K562 (cell line): Measurements from ENCODE around the gene ARL14EPL. TPM values are rescaled to one million over a fixed set of nuclear protein-coding genes. Genes with fewer than 3 reads are reported as not detected.

Experiments used
- ATAC-seq: fragments of 200-7000 bp; cut with Tn5 transposase; 3 replicates; pipeline ENCODE4 v1.9.1; 2020; ENCODE audit warnings: moderate library complexity
- BruUV-seq: library from RNA; stranded (reverse); fragments of 400-500 nt; replicated peaks from 2 replicates; lab custom pipeline; 2021; lab: Mats Ljungman, UMichigan
- CTCF ChIA-PET: fragments of 300-600 bp; formaldehyde crosslinking; extraction: SDS; loops from one replicate; lab custom pipeline; 2021; ENCODE audit warnings: low intra/inter-chr PET ratio; lab: Yijun Ruan, JAX
- POLR2A ChIA-PET: fragments of 300-600, 350-650 bp; sonication (Branson Sonifier 250); formaldehyde crosslinking; extraction: SDS; loops from one replicate; lab custom pipeline; 2021; ENCODE audit warnings: antibody characterized with exemption, inconsistent platforms; lab: Yijun Ruan, JAX
- DNase-seq, 4 experiments: peaks; one replicate each; pipeline versions ENCODE4 v3.0.0 to v3.0.0-alpha.2; 2011 to 2018; ENCODE audit warnings: low spot score in 3 of 4, mixed read lengths in 3 of 4; ENCODE audit errors: extremely low read depth in 1 of 4
- FAIRE-seq: peaks from 2 replicates; lab custom pipeline; 2011; peaks lifted over from hg19 to GRCh38; lab: Jason Lieb, UNC
- H2AFZ ChIP-seq: 2 replicates; pipeline ENCODE4 v1.6.0; 2011; ENCODE audit warnings: low read depth, low read length, control low read depth, inconsistent platforms
- H3K27ac ChIP-seq: fragments of 200-600 bp; 3 replicates; pipeline ENCODE4 v1.8.0; 2011; ENCODE audit warnings: low read depth, mild to moderate bottlenecking, control low read depth, inconsistent platforms, low read length, moderate library complexity, mixed read lengths; ENCODE audit errors: extremely low read depth
- H3K27me3 ChIP-seq, 2 experiments: fragments of 300-600 bp in 1 of 2; 2 replicates in 1 of 2; 3 replicates in 1 of 2; pipeline versions ENCODE4 v1.6.0 to v1.8.0; 2011; ENCODE audit warnings: inconsistent platforms in 2 of 2, low read length in 2 of 2, mild to moderate bottlenecking in 1 of 2, mixed read lengths in 1 of 2, moderate library complexity in 1 of 2; ENCODE audit not compliant: control insufficient read depth in 2 of 2, insufficient read depth in 2 of 2
- H3K36me3 ChIP-seq: fragments of 300-600 bp; 3 replicates; pipeline ENCODE4 v1.8.0; 2011; ENCODE audit warnings: mild to moderate bottlenecking, low read length, inconsistent platforms; ENCODE audit not compliant: control insufficient read depth, insufficient read depth
- H3K4me1 ChIP-seq, 2 experiments: fragments of 200-600 bp in 1 of 2; replicated peaks in 1 of 2; 2 replicates in 1 of 2; 3 replicates in 1 of 2; pipeline versions ENCODE4 v1.5.1 to v1.8.0; 2011; ENCODE audit warnings: inconsistent platforms in 2 of 2, low read length in 2 of 2, mild to moderate bottlenecking in 1 of 2, mixed read lengths in 1 of 2, moderate library complexity in 1 of 2; ENCODE audit not compliant: control insufficient read depth in 2 of 2, insufficient read depth in 2 of 2
- H3K4me2 ChIP-seq: 2 replicates; pipeline ENCODE4 v1.6.1; 2011; ENCODE audit warnings: low read length, control low read depth, inconsistent platforms, mixed read lengths; ENCODE audit not compliant: insufficient read depth
- H3K4me3 ChIP-seq: fragments of 200-600 bp; sonication (generic), shearing (Covaris generic); 2 replicates; pipeline ENCODE4 v1.5.1; 2016; ENCODE audit warnings: control low read depth, inconsistent platforms
- H3K79me2 ChIP-seq: fragments of 200-600 bp; 3 replicates; pipeline ENCODE4 v1.8.0; 2011; ENCODE audit warnings: low read length, inconsistent platforms; ENCODE audit not compliant: control insufficient read depth, insufficient read depth
- H3K9ac ChIP-seq, 2 experiments: 2 replicates each; pipeline versions ENCODE4 v1.6.0 to v1.6.1; 2011; ENCODE audit warnings: low read depth in 2 of 2, low read length in 2 of 2, control low read depth in 1 of 2, inconsistent platforms in 1 of 2, mild to moderate bottlenecking in 1 of 2, mixed read lengths in 1 of 2; ENCODE audit not compliant: insufficient read depth in 1 of 2
- H3K9me1 ChIP-seq: one replicate; pipeline ENCODE4 v1.6.0; 2011; ENCODE audit warnings: inconsistent platforms, mild to moderate bottlenecking, low read length, moderate library complexity; ENCODE audit not compliant: control insufficient read depth, insufficient read depth
- H3K9me3 ChIP-seq: replicated peaks from 2 replicates; pipeline ENCODE4 v1.5.1; 2011; ENCODE audit warnings: low read depth, low read length, inconsistent platforms; ENCODE audit not compliant: control insufficient read depth, insufficient read depth
- H4K20me1 ChIP-seq: replicated peaks from 2 replicates; pipeline ENCODE4 v1.6.1; 2011; ENCODE audit warnings: low read length, inconsistent platforms, mixed read lengths; ENCODE audit not compliant: control insufficient read depth, insufficient read depth
- ATF1 ChIP-seq, 2 experiments: fragments of 450-650 bp in 1 of 2; IDR thresholded peaks; 2 replicates each; pipeline ENCODE4 v1.6.1; 2016; ENCODE audit warnings: missing compliant biosample characterization in 1 of 2, missing genetic modification characterization in 1 of 2
- CBX1 ChIP-seq: sonication (generic); IDR thresholded peaks from 2 replicates; pipeline ENCODE4 v1.6.1; 2016; ENCODE audit warnings: antibody characterized with exemption, low read depth, mild to moderate bottlenecking
- EHMT2 ChIP-seq: fragments of 450-650 bp; IDR thresholded peaks from 2 replicates; pipeline ENCODE4 v1.6.1; 2018; ENCODE audit warnings: antibody characterized with exemption
- GABPB2 ChIP-seq: fragments of 250-450 bp; sonication (Bioruptor Pico); conservative IDR thresholded peaks from 2 replicates; pipeline ENCODE4 v1.5.1; 2021; ENCODE audit warnings: mild to moderate bottlenecking
- POU5F1 ChIP-seq: fragments of 150-350 bp; IDR thresholded peaks from 2 replicates; pipeline ENCODE4 v1.6.1; 2014; ENCODE audit warnings: borderline replicate concordance, low read length, low read depth, mild to moderate bottlenecking; ENCODE audit not compliant: partially characterized antibody
- RB1 ChIP-seq: fragments of 450-650 bp; IDR thresholded peaks from 2 replicates; pipeline ENCODE4 v1.6.1; 2017; ENCODE audit warnings: low read depth, mild to moderate bottlenecking
- WGBS: fragments of 100-300 bp; shearing (Covaris generic); methylation state at CpG from one replicate; pipeline ENCODE4 v1.1.6; 2016; ENCODE audit warnings: low coverage, mixed read lengths; ENCODE audit not compliant: insufficient coverage; ENCODE audit errors: missing lambda C conversion rate; 5-methylcytosine and 5-hydroxymethylcytosine counted together
- in situ Hi-C: fragments of 300-500 bp; cut with MboI; formaldehyde crosslinking; loops from 4 replicates; pipeline ENCODE4 v1.15.0; 2018; ENCODE audit warnings: inconsistent platforms, mixed read lengths
- intact Hi-C: fragments of 100-400 bp; cut with micrococcal nuclease; formaldehyde crosslinking; loops from 2 replicates; pipeline ENCODE4 v1.14.2; 2022
- polyA plus RNA-seq, 8 experiments: library from polyadenylated mRNA; depleted of rRNA in 4 of 8; stranded (reverse) in 5 of 8; unstranded in 3 of 8; fragments of >200 nt; fragmentation: Nextera tagmentation in 2 of 8; fragmentation: Illumina TruSeq in 1 of 8; extraction: Ambion mirVana in 2 of 8; extraction: Trizol in 1 of 8; gene quantifications; 2 replicates each; pipeline versions ENCODE4 v1.2.1 to v1.2.3, GENCODE V29; 2011 to 2014; ENCODE audit warnings: inconsistent platforms in 1 of 8, missing spikeins in 1 of 8
- total RNA-seq, 7 experiments: library from RNA; depleted of rRNA in 6 of 7; stranded (reverse); fragments of >200 nt in 6 of 7; fragmentation: Illumina TruSeq in 2 of 7; extraction: Trizol in 2 of 7; gene quantifications; 2 replicates each; pipeline versions ENCODE4 v1.2.1 to v1.2.3, GENCODE V29; 2011 to 2021; ENCODE audit warnings: low replicate concordance in 1 of 7
- TF ChIP-seq, protein P1 (sequence below): fragments of 450-650 bp; IDR thresholded peaks from 2 replicates; pipeline ENCODE4 v1.6.1; 2014; ENCODE audit warnings: low read depth, mild to moderate bottlenecking, moderate library complexity, borderline replicate concordance
- TF ChIP-seq, protein P2 (sequence below): fragments of 250-450 bp; sonication (Bioruptor Pico); IDR thresholded peaks from 2 replicates; pipeline ENCODE4 v1.4.0; 2020
- TF ChIP-seq, protein P3 (sequence below): fragments of 450-650 bp; IDR thresholded peaks from 2 replicates; pipeline ENCODE4 v1.7.0; 2016; ENCODE audit warnings: borderline replicate concordance
- TF ChIP-seq, protein P4 (sequence below): fragments of 250-450 bp; sonication (Bioruptor Pico); IDR thresholded peaks from 2 replicates; pipeline ENCODE4 v1.5.1; 2021; ENCODE audit warnings: mild to moderate bottlenecking

ARL14EPL gene
- total and polyA plus RNA-seq, 9 of the 15 experiments (the other 6 are each of a cell fraction or from before 2014, with no cell fraction given), result 0.06 to 0.14 (median 0.08) TPM; not detected in 5

DNA sequence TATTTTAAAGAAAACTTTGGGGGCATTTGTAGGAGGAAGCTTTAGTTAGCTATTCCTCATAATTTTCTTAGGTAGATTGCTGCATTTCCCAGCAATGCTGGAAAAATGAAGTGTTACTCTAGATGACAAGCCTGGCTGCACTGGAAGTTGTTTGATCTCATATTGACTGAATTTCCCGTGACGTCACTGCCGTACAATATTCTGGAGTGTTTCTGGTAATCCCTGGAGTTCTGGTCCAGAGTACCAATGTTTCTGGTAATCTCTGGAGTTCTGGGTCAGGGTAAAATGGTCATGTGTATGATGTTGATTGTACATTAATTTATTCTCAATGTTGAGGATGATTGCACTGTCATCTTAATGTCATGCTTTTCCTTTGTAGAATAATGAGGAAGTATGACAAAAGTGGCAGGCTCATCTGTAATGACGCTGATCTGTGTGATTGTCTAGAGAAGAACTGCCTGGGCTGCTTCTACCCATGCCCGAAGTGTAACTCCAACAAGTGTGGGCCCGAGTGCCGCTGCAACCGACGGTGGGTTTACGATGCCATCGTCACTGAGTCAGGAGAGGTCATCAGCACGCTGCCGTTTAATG is 26.2 kb downstream of the ARL14EPL start:
- DNase-seq (no peak), FAIRE-seq (no peak), ATAC-seq (no peak)
- Histone ChIP-seq H3K9me1 (no peaks in the 10 kb centered on the region), H3K4me1 (no peaks in the 10 kb centered on the region), H3K9ac (no peak overlapping the region), H2AFZ (peak overlapping the region; percentile 32; the same call in 1 of the 2 replicates), H3K9me3 (no peaks in the 10 kb centered on the region), H4K20me1 (no peaks in the 10 kb centered on the region), H3K79me2 (no peaks in the 10 kb centered on the region), H3K36me3 (no peaks in the 10 kb centered on the region), H3K27me3 (peaks cover 5 to 10% of the 10 kb centered on the region in 2 experiments; a peak in 4 of 5 replicates), H3K4me2 (peak overlapping the region; percentile 41; the same call in 1 of the 2 replicates), H3K27ac (no peak overlapping the region), H3K4me3 (no peak overlapping the region)
- POLR2A ChIA-PET, result interaction anchor here (1.5 kb wide), 1 partner anchor 9 kb away, joined by 4 read pairs; no protein-coding TSS in a partner anchor
- WGBS, result 6% methylated on average over 13 of the region's 13 CpGs
- CTCF ChIA-PET, result no interaction called here
- TF ChIP-seq, protein P1, sequence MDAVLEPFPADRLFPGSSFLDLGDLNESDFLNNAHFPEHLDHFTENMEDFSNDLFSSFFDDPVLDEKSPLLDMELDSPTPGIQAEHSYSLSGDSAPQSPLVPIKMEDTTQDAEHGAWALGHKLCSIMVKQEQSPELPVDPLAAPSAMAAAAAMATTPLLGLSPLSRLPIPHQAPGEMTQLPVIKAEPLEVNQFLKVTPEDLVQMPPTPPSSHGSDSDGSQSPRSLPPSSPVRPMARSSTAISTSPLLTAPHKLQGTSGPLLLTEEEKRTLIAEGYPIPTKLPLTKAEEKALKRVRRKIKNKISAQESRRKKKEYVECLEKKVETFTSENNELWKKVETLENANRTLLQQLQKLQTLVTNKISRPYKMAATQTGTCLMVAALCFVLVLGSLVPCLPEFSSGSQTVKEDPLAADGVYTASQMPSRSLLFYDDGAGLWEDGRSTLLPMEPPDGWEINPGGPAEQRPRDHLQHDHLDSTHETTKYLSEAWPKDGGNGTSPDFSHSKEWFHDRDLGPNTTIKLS, result no peak
- TF ChIP-seq, protein P2, sequence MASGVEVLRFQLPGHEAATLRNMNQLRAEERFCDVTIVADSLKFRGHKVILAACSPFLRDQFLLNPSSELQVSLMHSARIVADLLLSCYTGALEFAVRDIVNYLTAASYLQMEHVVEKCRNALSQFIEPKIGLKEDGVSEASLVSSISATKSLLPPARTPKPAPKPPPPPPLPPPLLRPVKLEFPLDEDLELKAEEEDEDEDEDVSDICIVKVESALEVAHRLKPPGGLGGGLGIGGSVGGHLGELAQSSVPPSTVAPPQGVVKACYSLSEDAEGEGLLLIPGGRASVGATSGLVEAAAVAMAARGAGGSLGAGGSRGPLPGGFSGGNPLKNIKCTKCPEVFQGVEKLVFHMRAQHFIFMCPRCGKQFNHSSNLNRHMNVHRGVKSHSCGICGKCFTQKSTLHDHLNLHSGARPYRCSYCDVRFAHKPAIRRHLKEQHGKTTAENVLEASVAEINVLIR (CRISPR knock-in tag), result 0 out of 2 replicates have a peak, but pooled peaks have one; percentile 25
- TF ChIP-seq, protein P3, sequence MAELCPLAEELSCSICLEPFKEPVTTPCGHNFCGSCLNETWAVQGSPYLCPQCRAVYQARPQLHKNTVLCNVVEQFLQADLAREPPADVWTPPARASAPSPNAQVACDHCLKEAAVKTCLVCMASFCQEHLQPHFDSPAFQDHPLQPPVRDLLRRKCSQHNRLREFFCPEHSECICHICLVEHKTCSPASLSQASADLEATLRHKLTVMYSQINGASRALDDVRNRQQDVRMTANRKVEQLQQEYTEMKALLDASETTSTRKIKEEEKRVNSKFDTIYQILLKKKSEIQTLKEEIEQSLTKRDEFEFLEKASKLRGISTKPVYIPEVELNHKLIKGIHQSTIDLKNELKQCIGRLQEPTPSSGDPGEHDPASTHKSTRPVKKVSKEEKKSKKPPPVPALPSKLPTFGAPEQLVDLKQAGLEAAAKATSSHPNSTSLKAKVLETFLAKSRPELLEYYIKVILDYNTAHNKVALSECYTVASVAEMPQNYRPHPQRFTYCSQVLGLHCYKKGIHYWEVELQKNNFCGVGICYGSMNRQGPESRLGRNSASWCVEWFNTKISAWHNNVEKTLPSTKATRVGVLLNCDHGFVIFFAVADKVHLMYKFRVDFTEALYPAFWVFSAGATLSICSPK, result no peak
- no peak for TF ChIP-seq CBX1
- TF ChIP-seq ATF1 (CRISPR knock-in tag; IDR thresholded peaks at IDR 0.05), result no peak
- TF ChIP-seq ATF1 (tag; IDR thresholded peaks at IDR 0.05), result peak; percentile 83
- TF ChIP-seq, protein P4, sequence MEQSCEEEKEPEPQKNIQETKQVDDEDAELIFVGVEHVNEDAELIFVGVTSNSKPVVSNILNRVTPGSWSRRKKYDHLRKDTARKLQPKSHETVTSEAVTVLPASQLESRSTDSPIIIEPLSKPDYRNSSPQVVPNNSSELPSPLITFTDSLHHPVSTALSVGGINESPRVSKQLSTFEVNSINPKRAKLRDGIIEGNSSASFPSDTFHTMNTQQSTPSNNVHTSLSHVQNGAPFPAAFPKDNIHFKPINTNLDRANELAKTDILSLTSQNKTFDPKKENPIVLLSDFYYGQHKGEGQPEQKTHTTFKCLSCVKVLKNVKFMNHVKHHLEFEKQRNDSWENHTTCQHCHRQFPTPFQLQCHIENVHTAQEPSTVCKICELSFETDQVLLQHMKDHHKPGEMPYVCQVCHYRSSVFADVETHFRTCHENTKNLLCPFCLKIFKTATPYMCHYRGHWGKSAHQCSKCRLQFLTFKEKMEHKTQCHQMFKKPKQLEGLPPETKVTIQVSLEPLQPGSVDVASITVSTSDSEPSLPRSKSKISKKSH (CRISPR knock-in tag), result no peak
- no peak for TF ChIP-seq POU5F1
- TF ChIP-seq EHMT2, result no peak
- TF ChIP-seq RB1, result no peak
- TF ChIP-seq GABPB2 (CRISPR knock-in tag), result no peak
- no TSS peak for BruUV-seq
- in situ Hi-C loops, result no loop called here
- intact Hi-C loops, result no loop called here
